C4-2B (cell line): ENCODE data around the gene NEK9.

Experiments used
- CTCF ChIP-seq: fragments of 450-650 bp; conservative IDR thresholded peaks from 2 replicates; pipeline ENCODE4 v1.5.1; 2017; ENCODE audit warnings: mild to moderate bottlenecking
- ZFX ChIP-seq: fragments of 450-650 bp; IDR thresholded peaks from 2 replicates; pipeline ENCODE4 v1.6.1; 2017

GRCh38 chr14:75134644-75135043 is 7.8 kb upstream of the NEK9 start:
- TF ChIP-seq CTCF = no peak
- TF ChIP-seq ZFX = no peak
